Measurements from ENCODE around the gene PRICKLE1. TPM values are rescaled to one million over a fixed set of nuclear protein-coding genes. Genes with fewer than 3 reads are reported as not detected.

The PRICKLE1 gene
- total RNA-seq, 1 donor from 2014 or later: 30.6 TPM

GRCh38 chr12:42571327-42572009 is 18.1 kb downstream of the PRICKLE1 start:
- DNase-seq (ENCODE audit: extremely low spot score, unreplicated experiment): no peak
- no peaks in the 10 kb centered on the region for H3K9me3 Mint-ChIP-seq (ENCODE audit: unreplicated experiment)
- H3K36me3 Mint-ChIP-seq (ENCODE audit: unreplicated experiment): peaks cover 3% of the 10 kb centered on the region
- no peak overlapping the region for H3K4me3 Mint-ChIP-seq (ENCODE audit: unreplicated experiment)
- H3K27ac Mint-ChIP-seq (ENCODE audit: unreplicated experiment): no peak overlapping the region
- peaks cover 3% of the 10 kb centered on the region for H3K27me3 Mint-ChIP-seq (ENCODE audit: unreplicated experiment)
- TF ChIP-seq CTCF (IDR thresholded peaks at IDR 0.05): no peak
- H3K4me1 Mint-ChIP-seq (ENCODE audit: unreplicated experiment): peaks cover 8% of the 10 kb centered on the region

- Mint-ChIP-seq H3K4me3 (ENCODE audit: unreplicated experiment) (no peak overlapping the region), H3K27me3 (ENCODE audit: unreplicated experiment) (peaks cover 11% of the 10 kb centered on the region), H3K36me3 (ENCODE audit: unreplicated experiment) (peaks cover 15% of the 10 kb centered on the region), H3K4me1 (ENCODE audit: unreplicated experiment) (peaks cover 13% of the 10 kb centered on the region), H3K27ac (ENCODE audit: unreplicated experiment) (no peak overlapping the region), H3K9me3 (ENCODE audit: unreplicated experiment) (no peaks in the 10 kb centered on the region)
- no peak for TF ChIP-seq CTCF (IDR thresholded peaks at IDR 0.05)
- no peak for DNase-seq (ENCODE audit: extremely low spot score, unreplicated experiment)
These were observed 19.5 kb downstream of the PRICKLE1 start for GRCh38 chr12:42570076-42570475.

GRCh38 chr12:42568952-42569915 is 20.3 kb downstream of the PRICKLE1 start:
- peaks cover 23% of the 10 kb centered on the region for H3K36me3 Mint-ChIP-seq (ENCODE audit: unreplicated experiment)
- H3K27me3 Mint-ChIP-seq (ENCODE audit: unreplicated experiment): peaks cover 11% of the 10 kb centered on the region
- no peak for DNase-seq (ENCODE audit: extremely low spot score, unreplicated experiment)
- H3K9me3 Mint-ChIP-seq (ENCODE audit: unreplicated experiment): no peaks in the 10 kb centered on the region
- no peak overlapping the region for H3K4me3 Mint-ChIP-seq (ENCODE audit: unreplicated experiment)
- TF ChIP-seq CTCF (IDR thresholded peaks at IDR 0.05): peak; percentile 70
- H3K4me1 Mint-ChIP-seq (ENCODE audit: unreplicated experiment): peaks cover 17% of the 10 kb centered on the region
- no peak overlapping the region for H3K27ac Mint-ChIP-seq (ENCODE audit: unreplicated experiment)

- Mint-ChIP-seq H3K4me3 (ENCODE audit: unreplicated experiment) (no peak overlapping the region), H3K4me1 (ENCODE audit: unreplicated experiment) (peaks cover 26% of the 10 kb centered on the region), H3K36me3 (ENCODE audit: unreplicated experiment) (peaks cover 31% of the 10 kb centered on the region), H3K27me3 (ENCODE audit: unreplicated experiment) (peaks cover 11% of the 10 kb centered on the region), H3K9me3 (ENCODE audit: unreplicated experiment) (no peaks in the 10 kb centered on the region), H3K27ac (ENCODE audit: unreplicated experiment) (no peak overlapping the region)
- DNase-seq (ENCODE audit: extremely low spot score, unreplicated experiment): no peak
- TF ChIP-seq CTCF (IDR thresholded peaks at IDR 0.05): no peak
These were observed 23.9 kb downstream of the PRICKLE1 start for GRCh38 chr12:42565633-42566032.

GRCh38 chr12:42564996-42565395 is 24.6 kb downstream of the PRICKLE1 start:
- H3K4me3 Mint-ChIP-seq (ENCODE audit: unreplicated experiment): no peak overlapping the region
- peak overlapping the region; percentile 27 for H3K27ac Mint-ChIP-seq (ENCODE audit: unreplicated experiment)
- no peaks in the 10 kb centered on the region for H3K9me3 Mint-ChIP-seq (ENCODE audit: unreplicated experiment)
- H3K4me1 Mint-ChIP-seq (ENCODE audit: unreplicated experiment): peaks cover 26% of the 10 kb centered on the region
- peaks cover 31% of the 10 kb centered on the region for H3K36me3 Mint-ChIP-seq (ENCODE audit: unreplicated experiment)
- DNase-seq (ENCODE audit: extremely low spot score, unreplicated experiment): no peak
- TF ChIP-seq CTCF (IDR thresholded peaks at IDR 0.05): no peak
- H3K27me3 Mint-ChIP-seq (ENCODE audit: unreplicated experiment): peaks cover 11% of the 10 kb centered on the region
